NCI-H82 (cell line): ENCODE measurements around the gene SPATA31D3.
"Not testable (repeated sequence)": the region's sequence is repeated elsewhere in the genome, so short reads cannot be mapped to it uniquely, and the experiment has no call there.

Experiments
- DNase-seq: peaks from one replicate; lab custom pipeline; 2025; lab: John Stamatoyannopoulos, UW

SPATA31D3 gene

GRCh38 chr9:81943393-81943792, at the start of gene SPATA31D3:
TSS of gene SPATA31D3 (plus strand) at chr9:81943500. CDS start at chr9:81943586, 86 bp downstream.
- not testable (repeated sequence) for DNase-seq

GRCh38 chr9:81893929-81894328, 49.4 kb upstream of the SPATA31D3 start:
- DNase-seq = no peak

- DNase-seq = no peak
Measured at GRCh38 chr9:81894891-81895290, 48.4 kb upstream of the SPATA31D3 start.

- DNase-seq = no peak
Measured at GRCh38 chr9:81896070-81896469, 47.2 kb upstream of the SPATA31D3 start.

GRCh38 chr9:81898851-81899250, 44.4 kb upstream of the SPATA31D3 start:
- DNase-seq = no peak

- no peak for DNase-seq
Measured at GRCh38 chr9:81902196-81902595, 41.1 kb upstream of the SPATA31D3 start.

GRCh38 chr9:81902626-81903025, 40.7 kb upstream of the SPATA31D3 start:
- no peak for DNase-seq

GRCh38 chr9:81906671-81907070, 36.6 kb upstream of the SPATA31D3 start:
- no peak for DNase-seq

GRCh38 chr9:81912135-81912534, 31.2 kb upstream of the SPATA31D3 start:
- no peak for DNase-seq

GRCh38 chr9:81915801-81916505, 27.3 kb upstream of the SPATA31D3 start:
- DNase-seq = no peak

GRCh38 chr9:81918507-81918906, 24.8 kb upstream of the SPATA31D3 start:
- DNase-seq = not testable (repeated sequence)

- DNase-seq = not testable (repeated sequence)
Measured at GRCh38 chr9:81928305-81928704, 15.0 kb upstream of the SPATA31D3 start, which contains the start of gene SPATA31D4. TSS of gene SPATA31D4 (plus strand) at chr9:81928428. CDS start at chr9:81928514, 86 bp downstream.

GRCh38 chr9:81930147-81930546, 13.2 kb upstream of the SPATA31D3 start:
- DNase-seq = not testable (repeated sequence)

- DNase-seq = not testable (repeated sequence)
Measured at GRCh38 chr9:81933547-81933946, 9.8 kb upstream of the SPATA31D3 start.

GRCh38 chr9:81948650-81949049, 5.3 kb downstream of the SPATA31D3 start:
- not testable (repeated sequence) for DNase-seq

GRCh38 chr9:81953096-81953495, 9.8 kb downstream of the SPATA31D3 start:
- no peak for DNase-seq

GRCh38 chr9:81955625-81956024, 12.3 kb downstream of the SPATA31D3 start:
- DNase-seq = no peak

- DNase-seq = no peak
Measured at GRCh38 chr9:81964218-81965171, 21.2 kb downstream of the SPATA31D3 start.

- no peak for DNase-seq
Measured at GRCh38 chr9:81968026-81968425, 24.7 kb downstream of the SPATA31D3 start.

- no peak for DNase-seq
Measured at GRCh38 chr9:81969971-81970370, 26.7 kb downstream of the SPATA31D3 start.

GRCh38 chr9:81971727-81972126, 28.4 kb downstream of the SPATA31D3 start:
- no peak for DNase-seq

- no peak for DNase-seq
Measured at GRCh38 chr9:81974764-81975163, 31.5 kb downstream of the SPATA31D3 start.

GRCh38 chr9:81976351-81976750, 33.1 kb downstream of the SPATA31D3 start:
- no peak for DNase-seq
